T-helper 9 cell (primary cell): ENCODE measurements around the gene GSDME.
"Not testable (repeated sequence)": the region's sequence is repeated elsewhere in the genome, so short reads cannot be mapped to it uniquely, and the experiment has no call there.

ENCODE experiments used
- DNase-seq: peaks from one replicate; pipeline ENCODE4 v3.0.0-alpha.2; 2020

Gene GSDME

DNA sequence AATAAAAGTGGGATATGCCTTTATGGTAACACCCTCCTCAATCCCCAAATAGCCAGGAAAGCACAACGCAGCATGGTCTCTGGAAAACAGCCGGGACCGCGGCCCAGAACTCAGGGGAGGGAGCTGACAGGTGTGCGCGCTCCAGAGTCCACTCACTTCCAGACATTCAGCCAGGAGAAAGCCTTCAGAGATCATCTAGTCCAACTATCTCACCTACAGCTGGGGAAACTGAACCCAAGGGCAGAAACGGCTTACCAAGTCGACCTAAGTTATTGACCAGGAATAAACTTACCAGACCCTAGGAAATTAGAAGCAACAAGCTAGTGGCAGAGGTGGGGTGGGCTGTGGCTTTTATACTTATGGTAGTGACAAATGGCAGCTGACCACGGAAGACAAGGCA is 16.4 kb downstream of the GSDME start:
- no peak for DNase-seq

DNA sequence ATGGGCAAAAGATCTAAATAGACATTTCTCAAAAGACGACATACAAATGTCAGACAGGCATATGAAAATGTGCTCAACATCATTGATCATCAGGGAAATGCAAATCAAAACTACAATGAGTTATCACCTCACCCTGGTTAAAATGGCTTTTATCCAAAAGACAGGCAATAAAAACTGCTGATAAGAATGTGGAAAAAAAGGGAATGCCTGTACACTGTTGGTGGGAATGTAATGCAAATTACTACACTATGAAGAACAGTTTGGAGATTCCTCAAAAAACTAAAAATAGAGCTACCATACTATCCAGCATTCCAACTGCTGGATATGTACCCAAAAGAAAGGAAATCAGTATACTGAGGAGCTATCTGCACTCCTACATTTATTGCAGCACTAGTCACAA is 18.0 kb downstream of the GSDME start:
- DNase-seq: no peak

DNA sequence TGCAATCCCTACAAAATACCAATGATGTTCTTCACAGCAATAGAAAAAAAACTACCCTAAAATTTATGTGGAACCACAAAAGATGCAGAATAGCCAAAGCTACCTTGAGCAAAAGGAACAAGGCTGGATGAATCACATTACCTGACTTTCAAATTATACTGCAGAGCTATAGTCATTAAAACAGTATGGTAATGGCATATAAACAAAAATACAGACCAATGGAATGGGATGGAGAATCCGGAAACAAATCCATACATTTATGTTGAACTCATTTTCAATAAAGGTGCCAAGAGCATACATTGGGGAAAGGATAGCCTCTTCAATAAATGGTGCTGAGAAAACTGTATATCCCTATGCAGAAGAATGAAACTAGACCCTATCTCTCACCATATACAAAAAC is 18.7 kb downstream of the GSDME start:
- no peak for DNase-seq

DNA sequence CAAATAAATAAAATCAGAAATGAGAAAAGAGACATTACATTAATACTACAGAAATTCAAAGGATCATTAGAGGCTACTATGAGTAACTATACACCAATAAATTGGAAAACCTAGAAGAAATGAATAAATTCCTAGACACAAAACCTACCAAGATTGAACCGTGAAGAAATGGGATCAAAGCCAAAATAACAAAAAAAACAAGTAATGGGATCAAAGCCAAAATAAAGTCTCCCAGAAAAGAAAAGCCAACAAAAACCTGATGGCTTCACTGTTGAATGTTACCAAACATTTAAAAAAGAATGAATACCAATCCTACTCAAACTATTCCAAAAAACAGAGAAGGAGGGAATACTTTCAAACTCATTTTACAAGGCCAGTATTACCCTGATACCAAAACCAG is 20.0 kb downstream of the GSDME start:
- DNase-seq: no peak

DNA sequence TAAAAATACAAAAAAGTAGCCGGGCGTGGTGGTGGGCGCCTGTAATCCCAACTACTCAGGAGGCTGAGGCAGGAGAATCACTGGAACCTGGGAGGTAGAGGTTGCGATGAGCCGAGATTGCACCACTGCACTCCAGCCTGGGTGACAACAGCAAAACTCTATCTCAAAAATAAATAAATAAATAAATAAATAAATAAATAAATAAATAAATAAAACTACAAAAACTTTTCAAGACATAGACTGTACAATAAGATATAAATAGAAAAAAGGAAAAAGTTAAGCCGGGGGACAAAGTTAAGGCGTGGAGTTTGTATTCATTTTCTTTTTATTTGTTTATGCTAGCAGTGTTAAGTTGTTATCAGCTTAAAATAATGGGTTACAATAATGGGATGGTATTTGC is 21.7 kb downstream of the GSDME start:
- not testable (repeated sequence) for DNase-seq

DNA sequence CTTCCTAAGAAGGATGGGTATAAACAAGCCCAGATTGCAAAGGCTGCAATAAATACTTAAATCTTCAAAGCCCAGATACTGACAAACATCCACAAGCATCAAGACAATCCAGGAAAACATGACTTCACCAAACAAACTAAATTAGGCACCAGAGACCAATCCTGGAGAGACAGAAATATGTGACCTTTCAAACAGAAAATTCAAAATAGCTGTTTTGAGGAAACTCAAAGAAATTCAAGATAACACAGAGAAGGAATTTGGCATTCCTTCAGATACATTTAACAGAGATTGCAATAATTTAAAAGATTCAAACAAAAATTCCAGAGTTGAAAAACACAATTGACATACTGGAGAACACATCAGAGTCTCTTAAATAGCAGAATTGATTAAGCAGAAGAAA is 23.0 kb downstream of the GSDME start:
- no peak for DNase-seq

DNA sequence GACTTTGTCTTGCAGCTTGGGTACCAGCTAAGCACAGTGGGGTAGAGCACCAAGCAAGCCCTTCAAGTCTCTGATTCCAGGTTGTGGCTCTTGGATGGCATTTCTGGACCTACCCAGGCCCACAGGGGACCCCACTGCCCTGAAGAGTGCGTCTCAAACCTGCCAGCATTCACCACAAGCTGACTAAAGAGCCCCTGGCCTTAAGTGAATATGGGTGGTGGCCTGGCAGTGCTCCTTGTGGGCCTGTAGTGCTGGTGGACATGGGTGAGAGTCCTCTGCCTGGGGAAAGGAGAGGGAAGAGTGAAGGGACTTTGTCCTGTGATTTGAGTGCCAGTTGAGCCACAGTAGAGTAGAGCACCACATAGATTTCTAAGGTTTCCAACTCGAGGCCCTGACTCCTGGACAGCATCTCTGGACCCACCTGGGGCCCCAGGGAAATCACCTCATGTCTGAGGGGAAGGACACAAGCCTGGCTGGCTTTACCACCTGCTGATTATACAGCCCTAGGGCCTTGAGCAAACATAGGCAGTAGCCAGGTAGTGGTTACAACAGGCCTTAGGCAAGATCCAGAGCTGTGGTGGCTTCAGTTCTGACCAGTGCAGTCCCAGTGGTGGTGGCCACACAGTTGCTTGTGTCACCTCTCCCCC is 23.7 kb downstream of the GSDME start:
- DNase-seq: no peak

DNA sequence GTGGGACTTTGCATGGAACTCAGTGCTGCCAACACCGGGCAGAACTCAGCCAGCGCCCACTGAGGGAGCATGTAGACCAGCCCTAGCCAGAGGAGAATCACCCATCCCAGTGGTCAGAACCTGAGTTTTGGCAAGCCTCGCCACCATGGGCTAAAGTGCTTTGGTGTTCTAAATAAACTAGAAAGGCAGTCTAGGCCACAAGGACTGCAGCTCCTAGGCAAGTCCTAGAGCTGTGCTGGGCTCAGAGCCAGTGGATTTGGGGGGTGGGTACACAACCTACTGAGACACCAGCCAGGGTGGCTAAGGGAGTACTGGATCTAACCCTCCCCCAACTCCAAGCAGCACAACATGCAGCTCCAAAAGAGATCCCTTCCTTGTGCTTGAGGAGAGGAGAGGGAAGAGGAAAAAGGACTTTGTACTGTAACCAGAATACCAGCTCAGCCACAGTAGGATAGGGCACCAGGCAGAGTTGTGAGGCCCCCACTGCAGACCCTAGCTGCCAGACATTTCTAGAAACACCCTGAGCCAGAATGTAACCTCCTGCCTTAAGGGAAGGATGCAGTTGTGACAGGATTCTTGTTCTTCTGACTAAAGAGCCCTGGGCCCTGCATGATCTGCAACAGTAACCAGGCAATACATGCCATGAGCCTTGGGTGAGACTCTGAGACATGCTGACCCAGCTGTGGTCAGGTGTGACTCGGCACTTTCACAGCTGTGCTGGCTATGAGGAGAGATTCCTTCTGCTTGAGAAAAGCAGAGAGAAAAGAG is 24.4 kb downstream of the GSDME start:
- no peak for DNase-seq

DNA sequence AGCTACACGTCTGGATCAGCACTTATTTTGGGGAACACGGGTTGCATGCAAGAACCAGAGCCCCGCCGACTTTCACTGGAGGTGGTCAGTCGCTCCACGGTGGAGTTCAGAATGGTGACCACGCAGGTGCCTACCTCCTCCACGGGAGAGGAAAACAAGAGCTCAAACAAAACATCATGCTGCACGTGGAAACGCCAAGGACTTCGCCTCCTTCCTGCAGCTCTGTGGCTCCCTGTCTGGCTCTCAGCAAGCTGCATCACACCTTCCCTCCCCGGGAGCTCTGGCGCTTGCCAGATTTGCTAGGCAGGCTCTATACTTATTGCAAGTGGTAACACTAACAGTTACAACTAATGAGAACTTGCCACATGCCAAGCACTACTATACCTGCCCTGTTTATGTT is 26.0 kb downstream of the GSDME start:
- no peak for DNase-seq

DNA sequence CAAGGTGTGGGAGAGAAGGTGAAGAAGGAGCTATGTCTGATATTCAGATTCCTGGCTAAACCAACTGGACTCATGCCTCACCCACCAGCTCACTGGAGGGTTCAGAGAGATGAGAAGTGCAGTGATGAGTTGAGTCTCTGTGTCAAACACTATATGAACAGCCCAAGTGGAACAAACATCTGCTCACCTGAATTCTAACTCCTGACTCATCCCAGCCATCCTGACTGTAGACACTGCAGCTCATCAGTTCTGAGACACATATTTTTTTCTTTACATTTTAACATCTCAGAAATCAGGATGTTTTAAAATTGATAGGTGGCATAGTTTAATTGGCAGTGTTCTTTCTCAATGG is 27.3 kb downstream of the GSDME start:
- no peak for DNase-seq

DNA sequence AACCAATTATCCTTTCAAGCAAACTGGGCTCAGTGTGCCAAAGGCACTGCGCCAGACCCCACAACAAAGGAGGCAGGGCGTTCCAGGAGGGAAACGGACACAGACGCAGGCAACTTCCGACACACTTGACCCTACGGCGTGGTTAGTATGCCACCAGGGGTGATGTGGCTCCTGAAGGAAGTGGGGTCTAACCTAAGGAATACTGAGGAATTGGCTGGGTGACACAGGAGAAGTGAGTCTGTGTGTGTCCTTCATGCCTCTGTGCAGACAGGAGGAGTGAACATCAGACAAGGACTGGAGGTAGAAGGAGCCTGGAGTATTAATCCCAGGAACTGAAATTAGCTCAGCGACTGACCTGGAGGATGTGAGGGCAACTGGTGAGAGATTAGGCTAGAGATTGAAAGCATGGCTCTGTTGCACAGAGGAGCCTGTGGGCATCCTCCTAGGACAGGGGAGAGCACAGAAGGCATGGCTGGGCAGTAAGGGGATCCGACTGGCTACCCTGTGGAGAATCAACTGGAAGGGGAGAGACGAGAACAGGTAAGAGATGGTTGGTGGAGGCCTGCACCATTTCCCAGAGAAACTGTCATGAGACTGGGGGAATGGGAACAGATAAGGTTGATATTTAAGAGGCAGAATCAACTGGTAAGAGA is 27.8 kb downstream of the GSDME start:
- no peak for DNase-seq

DNA sequence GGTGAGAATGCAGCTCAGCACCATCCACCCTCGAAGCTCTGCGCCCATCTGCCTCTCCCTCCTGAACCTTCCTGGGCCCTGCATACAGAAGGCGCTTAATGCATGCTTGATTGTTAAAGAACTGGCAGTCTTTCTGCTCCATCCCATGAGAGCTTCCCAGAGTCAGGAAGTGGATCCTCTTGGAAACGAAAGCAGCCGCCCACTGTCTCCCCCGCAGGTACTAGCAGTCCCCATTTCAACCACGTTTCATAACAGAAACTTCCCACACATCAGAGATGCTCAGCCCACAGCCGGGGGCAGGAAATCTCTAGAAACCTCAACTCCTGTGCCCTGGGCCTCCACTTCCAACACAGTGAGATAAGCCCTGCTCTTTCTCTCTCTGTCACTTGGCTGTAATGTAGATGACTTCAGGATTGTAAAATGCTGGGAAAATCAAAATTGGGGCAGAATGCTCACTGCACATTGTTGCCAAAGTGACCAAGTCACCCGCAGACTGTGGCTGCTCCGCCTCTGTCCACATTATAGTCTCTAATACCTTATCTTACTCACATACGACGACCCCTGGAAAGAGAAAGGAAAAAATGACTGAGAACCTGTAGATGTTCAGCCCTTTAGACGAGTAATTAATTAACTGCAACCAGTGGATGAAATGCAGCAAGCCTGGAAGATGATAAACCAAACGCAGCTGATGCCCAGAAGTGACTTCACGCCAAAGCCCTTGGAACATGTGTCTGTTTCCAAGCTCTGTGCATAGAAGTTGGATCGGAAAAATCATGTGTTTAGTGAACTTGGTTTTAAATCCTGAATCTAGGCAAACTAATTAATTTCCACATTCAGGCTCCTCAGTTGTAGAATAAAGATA is 28.5 kb downstream of the GSDME start:
- DNase-seq: no peak

DNA sequence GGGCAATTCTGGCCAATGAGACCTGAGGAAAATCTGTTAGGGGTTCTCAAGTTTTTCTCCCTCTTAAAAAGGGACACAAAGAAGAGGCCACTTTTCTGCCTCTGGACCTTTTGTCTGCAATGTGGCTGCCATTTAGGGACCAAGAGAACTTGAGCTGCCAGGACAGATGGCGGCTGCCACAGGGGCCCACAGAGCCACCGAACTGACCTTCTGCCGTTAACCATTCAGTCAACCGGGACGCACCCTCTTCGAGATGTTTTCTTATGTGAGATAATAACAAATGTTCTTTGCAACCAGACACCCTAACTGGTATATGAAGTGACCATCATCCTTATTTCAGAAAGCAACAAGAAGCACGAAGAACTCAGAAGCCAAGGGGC is 29.2 kb downstream of the GSDME start:
- DNase-seq: no peak

DNA sequence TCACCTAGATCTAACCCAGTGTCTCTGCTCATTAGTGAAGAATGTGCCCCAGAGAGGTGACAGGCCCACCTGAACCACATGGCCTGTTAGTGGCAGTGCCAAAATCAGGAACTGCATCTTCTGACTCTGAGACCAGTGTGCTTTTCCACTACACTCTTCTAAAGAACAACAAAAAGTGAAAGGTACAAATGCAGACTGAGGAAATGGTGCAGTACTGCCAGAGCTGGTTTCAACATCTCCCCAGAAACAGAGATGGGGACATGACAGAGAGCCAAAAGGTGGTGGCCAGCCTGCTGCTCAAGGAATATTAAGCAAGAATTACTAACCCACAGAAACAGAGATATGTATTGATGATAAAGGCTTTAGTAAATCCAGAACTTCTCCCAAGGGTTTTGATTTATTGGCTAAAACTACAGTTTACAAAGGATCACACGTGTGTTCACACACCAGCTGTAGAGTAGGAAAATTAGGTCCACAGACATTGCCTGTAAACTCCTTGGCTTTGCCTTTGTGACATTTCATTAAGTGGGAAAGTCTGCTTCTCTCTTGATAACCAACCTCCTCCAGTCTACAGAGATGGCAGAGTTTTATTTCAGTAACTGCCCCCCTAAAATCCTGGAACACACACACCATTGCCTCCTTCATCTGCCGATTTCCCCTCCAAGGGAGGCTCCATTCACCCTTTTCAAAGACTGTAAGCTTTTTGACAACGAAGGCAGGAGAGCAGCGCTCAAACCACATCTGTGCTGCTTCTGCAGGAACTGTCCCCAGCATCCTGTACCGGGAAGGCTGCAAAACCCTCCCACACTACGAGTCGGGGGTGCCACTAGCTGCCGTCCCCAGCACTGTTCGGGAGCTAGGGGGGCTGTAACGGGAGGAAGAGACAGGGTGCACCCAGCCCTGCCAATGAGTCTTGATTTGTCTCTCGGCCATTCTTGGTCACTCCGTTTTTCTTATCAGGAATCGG is 29.8 kb downstream of the GSDME start:
- DNase-seq: no peak

DNA sequence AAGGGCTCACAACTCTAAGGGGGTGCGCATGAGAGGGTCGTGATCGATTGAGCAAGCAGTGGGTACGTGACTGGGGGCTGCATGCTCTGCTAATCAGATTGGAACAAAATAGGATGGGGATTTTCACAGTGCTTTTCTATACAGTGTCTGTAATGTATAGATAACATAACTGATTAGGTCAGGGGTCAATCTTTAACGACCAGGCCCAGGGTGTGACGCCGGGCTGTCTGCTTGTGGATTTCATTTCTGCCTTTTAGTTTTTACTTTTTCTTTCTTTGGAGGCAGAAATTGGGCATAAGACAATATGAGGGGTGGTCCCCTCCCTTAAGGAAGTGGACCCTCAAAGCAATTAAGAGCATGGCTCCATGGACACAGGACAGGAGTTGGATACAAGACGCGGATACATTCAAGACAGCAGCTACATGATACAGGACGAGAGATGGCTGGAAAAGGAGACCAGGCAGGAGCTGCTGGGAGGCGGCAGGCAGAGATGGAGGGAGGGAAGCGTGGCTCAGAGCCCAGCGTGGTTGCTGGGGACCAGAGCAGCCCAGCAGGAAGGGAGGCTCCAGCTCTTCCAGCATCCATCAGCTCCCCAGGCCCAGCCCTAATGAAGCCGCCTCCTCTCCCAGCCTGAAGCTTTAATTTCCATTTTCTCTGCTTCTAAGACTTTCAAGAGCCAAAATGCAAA is 31.6 kb downstream of the GSDME start:
- DNase-seq: no peak

DNA sequence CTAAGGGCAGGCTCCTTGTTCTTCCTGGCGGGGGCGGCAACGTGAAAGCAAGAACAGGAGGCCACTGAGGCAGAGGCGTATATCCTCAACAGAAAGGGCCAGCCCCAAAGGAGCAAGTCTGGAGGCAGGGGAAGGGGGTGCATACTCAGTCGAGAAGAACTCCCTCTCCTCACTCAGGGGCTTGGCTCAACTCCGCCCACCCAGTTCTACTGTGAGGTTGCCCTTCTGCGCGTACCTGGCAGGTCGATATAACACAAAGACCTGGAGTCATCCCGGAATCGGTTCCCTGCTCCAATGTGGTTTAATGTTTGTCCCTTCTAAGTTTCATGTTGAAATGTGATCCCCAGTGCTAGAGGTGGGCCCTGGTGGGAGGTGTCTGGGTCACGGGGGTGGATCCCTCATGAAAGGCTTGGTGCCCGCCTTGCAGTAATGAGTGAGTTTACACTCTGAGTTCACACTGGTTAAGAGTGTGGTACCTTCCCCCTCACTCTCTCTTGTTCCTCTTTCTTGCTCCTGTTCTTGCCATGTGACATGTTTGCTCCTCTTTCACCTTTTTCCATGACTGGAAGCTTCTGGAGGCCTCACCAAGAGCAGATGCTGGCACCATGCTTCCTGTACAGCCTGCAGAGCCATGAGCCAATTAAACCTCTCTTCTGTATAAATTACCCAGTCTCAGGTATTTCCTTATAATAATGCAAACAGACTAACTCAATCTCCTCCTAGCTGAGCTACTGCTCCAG is 32.6 kb downstream of the GSDME start:
- DNase-seq: no peak

DNA sequence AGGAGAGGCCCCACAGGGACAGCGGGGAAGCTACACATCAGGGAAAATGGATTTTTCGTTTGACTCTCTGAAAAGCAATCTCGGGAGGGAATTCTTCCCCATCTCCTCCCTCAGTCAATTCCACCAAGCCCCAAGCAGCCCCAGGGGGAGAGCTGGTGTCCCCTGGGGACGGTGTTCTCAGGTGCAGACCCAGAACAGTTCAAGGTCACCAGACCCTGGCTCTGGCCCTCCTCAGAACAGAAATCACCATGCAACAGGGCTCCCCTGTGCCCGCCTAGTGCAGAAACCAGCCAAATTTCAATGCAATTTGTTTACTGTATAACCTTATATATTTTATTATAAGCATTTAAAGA is 34.1 kb downstream of the GSDME start:
- DNase-seq: no peak

DNA sequence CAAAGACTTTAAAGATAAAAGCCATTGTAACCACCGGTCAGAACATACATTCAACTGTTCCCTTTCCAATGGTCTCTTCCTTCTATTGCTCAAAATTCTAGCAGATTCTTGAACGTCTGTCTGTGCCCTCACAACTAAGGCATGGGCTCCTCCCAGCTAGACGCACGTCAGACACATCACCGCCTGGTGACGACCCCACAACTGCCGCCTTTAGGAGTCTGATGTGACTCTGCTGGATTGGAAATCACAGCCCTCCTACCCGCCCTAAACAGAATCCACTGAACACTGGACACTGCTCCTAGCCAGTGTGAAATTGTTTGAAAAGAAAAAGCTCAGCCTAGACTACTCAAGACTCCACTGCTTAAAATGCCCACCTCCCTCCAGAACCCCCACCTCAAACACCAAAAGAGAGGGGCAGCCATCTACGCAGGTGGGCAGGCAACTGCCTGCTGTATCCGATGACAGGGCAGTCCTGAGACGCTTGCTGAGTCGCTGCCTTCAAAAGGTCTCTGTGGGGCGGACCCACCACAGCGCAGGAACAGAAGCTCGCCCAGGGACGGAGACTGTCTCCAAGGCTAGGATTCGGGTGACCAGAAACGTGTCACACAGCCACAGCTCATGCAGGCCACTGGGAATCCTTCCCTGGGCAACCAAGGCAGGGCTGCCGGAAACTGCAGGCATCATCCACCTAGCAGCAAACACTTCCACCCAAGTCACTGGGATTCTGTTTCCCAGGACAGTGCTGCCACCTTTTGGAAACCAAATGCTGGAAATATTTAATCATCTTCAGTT is 34.7 kb downstream of the GSDME start:
- no peak for DNase-seq

DNA sequence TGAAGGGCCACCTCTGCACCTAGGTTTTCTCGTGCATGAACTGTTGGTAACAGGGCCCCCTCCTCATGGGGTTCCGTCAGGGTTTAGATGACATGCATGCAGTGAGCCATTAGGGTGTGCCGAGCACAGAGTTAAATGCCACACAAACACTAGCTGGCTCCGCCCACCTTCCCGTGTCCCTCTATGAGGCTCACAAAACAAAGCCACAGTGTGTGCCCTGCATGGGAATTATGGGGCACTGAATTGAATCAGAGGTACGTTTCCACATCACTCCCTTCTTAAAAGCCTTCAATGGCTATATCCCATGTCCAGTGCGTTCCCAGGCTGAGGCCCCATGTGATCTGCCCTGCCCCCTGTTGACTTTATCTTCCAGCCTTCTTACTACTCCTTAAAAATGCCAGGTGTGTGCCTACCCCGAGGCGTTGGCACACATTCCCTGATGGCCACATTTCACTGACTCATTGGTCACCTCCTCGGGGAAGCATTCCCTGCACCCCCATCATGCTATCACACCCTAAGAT is 35.7 kb downstream of the GSDME start:
- DNase-seq: no peak

DNA sequence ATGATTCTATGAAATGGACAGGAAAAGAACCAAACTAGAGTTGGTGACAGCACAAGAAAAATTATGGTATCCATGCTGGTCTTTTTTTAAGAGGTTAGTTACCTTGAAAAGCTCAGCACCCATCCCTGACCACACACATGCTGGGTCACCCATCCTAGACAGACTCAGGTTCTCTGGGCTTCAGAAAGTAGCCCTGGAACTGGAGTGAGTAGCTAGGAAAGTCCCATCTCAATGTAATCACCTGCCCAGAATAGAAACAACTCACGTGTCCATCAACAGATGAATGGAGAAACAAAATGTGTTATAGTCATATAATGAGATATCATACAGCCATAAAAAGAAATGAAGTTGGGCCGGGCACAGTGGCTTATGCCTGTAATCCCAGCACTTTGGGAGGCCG is 37.0 kb downstream of the GSDME start:
- no peak for DNase-seq
